ENCODE measurements around the gene TMEM97.

The TMEM97 gene

GRCh38 chr17:28317099-28317965, 1.7 kb upstream of the TMEM97 start:
- no peak for DNase-seq

GRCh38 chr17:28317966-28318758, 838 bp upstream of the TMEM97 start:
- no peak for DNase-seq

- no peak for DNase-seq
Observed at GRCh38 chr17:28319598-28319935, 567 bp downstream of the TMEM97 start.

GRCh38 chr17:28320215-28321061, 1.4 kb downstream of the TMEM97 start:
- no peak for DNase-seq

- no peak for DNase-seq
Observed at GRCh38 chr17:28324267-28324745, 5.3 kb downstream of the TMEM97 start.

GRCh38 chr17:28324781-28325180, 5.8 kb downstream of the TMEM97 start:
- DNase-seq, result no peak

GRCh38 chr17:28325211-28325610, 6.2 kb downstream of the TMEM97 start:
- no peak for DNase-seq

GRCh38 chr17:28326114-28326513, 7.1 kb downstream of the TMEM97 start:
- no peak for DNase-seq

GRCh38 chr17:28327031-28327607, 8.1 kb downstream of the TMEM97 start:
- DNase-seq, result no peak

- no peak for DNase-seq
Observed at GRCh38 chr17:28327709-28328108, 8.7 kb downstream of the TMEM97 start.

- DNase-seq, result no peak
Observed at GRCh38 chr17:28328325-28328724, 9.3 kb downstream of the TMEM97 start.

- DNase-seq, result no peak
Observed at GRCh38 chr17:28330671-28331070, 11.7 kb downstream of the TMEM97 start.

GRCh38 chr17:28331891-28332420, 13.0 kb downstream of the TMEM97 start:
- no peak for DNase-seq

- no peak for DNase-seq
Observed at GRCh38 chr17:28333083-28333746, 14.2 kb downstream of the TMEM97 start.

GRCh38 chr17:28334171-28334570, 15.2 kb downstream of the TMEM97 start:
- DNase-seq, result no peak

GRCh38 chr17:28334666-28335200, 15.7 kb downstream of the TMEM97 start:
- DNase-seq, result no peak

GRCh38 chr17:28335201-28335958, 16.4 kb downstream of the TMEM97 start, which contains the start of the genes IFT20 and TNFAIP1:
Gene IFT20 (minus strand): TSS chr17:28335472. CDS start chr17:28331985, 3,487 bp downstream.
Gene TNFAIP1 (plus strand): TSS chr17:28335761. CDS start chr17:28339522, 3,761 bp downstream.
- DNase-seq, result peak; percentile 91

- DNase-seq, result no peak
Observed at GRCh38 chr17:28335959-28336871, 17.2 kb downstream of the TMEM97 start.

GRCh38 chr17:28338056-28338768, 19.2 kb downstream of the TMEM97 start:
- no peak for DNase-seq

All from NCI-H187 treated with DMSO at 0.1 percent for 48 hours (cell line).